IMR-90 (cell line): Measurements from ENCODE around the gene HLA-E. TPM values are rescaled to one million over a fixed set of nuclear protein-coding genes. Genes with fewer than 3 reads are reported as not detected.

ENCODE experiments used
- ATAC-seq: fragments of 200-7000 bp; cut with Tn5 transposase; 2 replicates; pipeline ENCODE4 v1.9.1; 2020; ENCODE audit warnings: low read depth, mild to moderate bottlenecking, moderate library complexity
- BruUV-seq: library from RNA; stranded (reverse); fragments of 400-500 nt; replicated peaks from 2 replicates; lab custom pipeline; 2021; lab: Mats Ljungman, UMichigan
- CTCF ChIA-PET: fragments of 300-600 bp; formaldehyde crosslinking; extraction: SDS; loops from one replicate; lab custom pipeline; 2021; ENCODE audit warnings: antibody characterized with exemption; lab: Yijun Ruan, JAX
- POLR2A ChIA-PET: fragments of 300-600 bp; sonication (Branson Sonifier 250); formaldehyde crosslinking; loops from one replicate; lab custom pipeline; 2022; ENCODE audit warnings: antibody characterized with exemption; ENCODE audit not compliant: unreplicated experiment; lab: Charles Lee
- DNase-seq: peaks from one replicate; pipeline ENCODE4 v3.0.0; 2013
- H2AFZ ChIP-seq: replicated peaks from 2 replicates; pipeline ENCODE3; 2013; ENCODE audit warnings: low read length, mild to moderate bottlenecking; ENCODE audit not compliant: poor library complexity
- H2AK5ac ChIP-seq: 2 replicates; pipeline ENCODE4 v1.6.1; 2013; ENCODE audit warnings: low read depth, low read length, inconsistent platforms
- H2AK9ac ChIP-seq: replicated peaks from 2 replicates; pipeline ENCODE3; 2013; ENCODE audit warnings: mild to moderate bottlenecking, low read depth, low read length, moderate library complexity; ENCODE audit not compliant: poor library complexity
- H2BK120ac ChIP-seq: 2 replicates; pipeline ENCODE4 v1.6.1; 2013; ENCODE audit warnings: low read depth, low read length, inconsistent platforms
- H2BK15ac ChIP-seq: 3 replicates; pipeline ENCODE4 v1.6.1; 2013; ENCODE audit warnings: low read depth, low read length, inconsistent platforms
- H2BK20ac ChIP-seq: 2 replicates; pipeline ENCODE4 v1.6.1; 2013; ENCODE audit warnings: low read depth, mild to moderate bottlenecking, inconsistent platforms, low read length, moderate library complexity
- H2BK5ac ChIP-seq: 2 replicates; pipeline ENCODE4 v1.6.1; 2013; ENCODE audit warnings: mild to moderate bottlenecking, low read depth, low read length, inconsistent platforms; ENCODE audit not compliant: poor library complexity, severe bottlenecking
- H3K14ac ChIP-seq: replicated peaks from 2 replicates; pipeline ENCODE4 v1.6.1; 2013; ENCODE audit warnings: low read depth, low read length, inconsistent platforms
- H3K18ac ChIP-seq: 2 replicates; pipeline ENCODE4 v1.6.1; 2013; ENCODE audit warnings: low read depth, low read length, control low read depth
- H3K23ac ChIP-seq: 2 replicates; pipeline ENCODE4 v1.6.1; 2013; ENCODE audit warnings: low read depth, low read length, inconsistent platforms
- H3K27ac ChIP-seq: 2 replicates; pipeline ENCODE4 v1.5.1; 2013; ENCODE audit warnings: mild to moderate bottlenecking, control low read depth, low read length; ENCODE audit not compliant: insufficient read depth
- H3K27me3 ChIP-seq: 2 replicates; pipeline ENCODE4 v1.6.1; 2013; ENCODE audit warnings: low read length; ENCODE audit not compliant: control insufficient read depth, insufficient read depth
- H3K36me3 ChIP-seq: 2 replicates; pipeline ENCODE4 v1.6.1; 2013; ENCODE audit warnings: low read length, mixed read lengths; ENCODE audit not compliant: control insufficient read depth, insufficient read depth
- H3K4ac ChIP-seq: 2 replicates; pipeline ENCODE4 v1.6.1; 2013; ENCODE audit warnings: low read depth, low read length, inconsistent platforms
- H3K4me1 ChIP-seq: 2 replicates; pipeline ENCODE4 v1.6.1; 2013; ENCODE audit warnings: low read length, mixed read lengths; ENCODE audit not compliant: control insufficient read depth, insufficient read depth
- H3K4me2 ChIP-seq: 2 replicates; pipeline ENCODE4 v1.6.1; 2013; ENCODE audit warnings: low read depth, mild to moderate bottlenecking, control low read depth, low read length, moderate library complexity
- H3K4me3 ChIP-seq: 2 replicates; pipeline ENCODE4 v1.5.1; 2013; ENCODE audit warnings: low read depth, mild to moderate bottlenecking, control low read depth, low read length, moderate library complexity; ENCODE audit not compliant: insufficient read depth
- H3K56ac ChIP-seq: 2 replicates; pipeline ENCODE4 v1.6.1; 2013; ENCODE audit warnings: low read length, inconsistent platforms; ENCODE audit not compliant: insufficient read depth; ENCODE audit errors: extremely low read depth
- H3K79me1 ChIP-seq, 2 experiments: 2 replicates each; pipeline ENCODE4 v1.6.1; 2013; ENCODE audit warnings: low read length in 2 of 2, inconsistent platforms in 1 of 2, low read depth in 1 of 2
- H3K9ac ChIP-seq: 2 replicates; pipeline ENCODE4 v1.6.1; 2013; ENCODE audit warnings: low read depth, low read length, control low read depth
- H3K9me1 ChIP-seq: 2 replicates; pipeline ENCODE4 v1.6.1; 2013; ENCODE audit warnings: low read length, inconsistent platforms; ENCODE audit not compliant: insufficient read depth
- H3K9me3 ChIP-seq: 2 replicates; pipeline ENCODE4 v1.6.1; 2013; ENCODE audit warnings: low read length; ENCODE audit not compliant: control insufficient read depth, insufficient read depth
- H4K20me1 ChIP-seq: 2 replicates; pipeline ENCODE4 v1.6.1; 2013; ENCODE audit warnings: low read length, inconsistent platforms; ENCODE audit not compliant: insufficient read depth
- H4K5ac ChIP-seq: 2 replicates; pipeline ENCODE4 v1.6.1; 2013; ENCODE audit warnings: mild to moderate bottlenecking, low read depth, low read length, control low read depth
- H4K8ac ChIP-seq, 2 experiments: 2 replicates each; pipeline ENCODE4 v1.6.1; 2013; ENCODE audit warnings: low read depth in 2 of 2, low read length in 2 of 2, control low read depth in 1 of 2, inconsistent platforms in 1 of 2
- H4K91ac ChIP-seq: 2 replicates; pipeline ENCODE4 v1.6.1; 2013; ENCODE audit warnings: low read depth, low read length, inconsistent platforms; ENCODE audit not compliant: insufficient read depth
- BHLHE40 ChIP-seq: fragments of 150-350 bp; IDR thresholded peaks from 2 replicates; pipeline ENCODE4 v1.6.1; 2016; ENCODE audit warnings: mild to moderate bottlenecking, low read depth, low read length
- CEBPB ChIP-seq: IDR thresholded peaks from 2 replicates; pipeline ENCODE4 v1.6.1; 2012; ENCODE audit warnings: low read depth, low read length, improper control_type of control experiment
- CTCF ChIP-seq: conservative IDR thresholded peaks from 2 replicates; pipeline ENCODE4 v1.5.1; 2012; ENCODE audit warnings: mild to moderate bottlenecking, low read depth, low read length, improper control_type of control experiment
- ELK1 ChIP-seq: fragments of 150-350 bp; IDR thresholded peaks from 2 replicates; pipeline ENCODE4 v1.6.1; 2016; ENCODE audit warnings: low read depth, mild to moderate bottlenecking, low read length, moderate library complexity, borderline replicate concordance
- MAFK ChIP-seq: IDR thresholded peaks from 2 replicates; pipeline ENCODE4 v1.6.1; 2012; ENCODE audit warnings: low read depth, low read length, improper control_type of control experiment
- MAZ ChIP-seq: IDR thresholded peaks from 2 replicates; pipeline ENCODE4 v1.6.1; 2012; ENCODE audit warnings: low read depth, mild to moderate bottlenecking, low read length, improper control_type of control experiment, moderate library complexity, borderline replicate concordance
- NFE2L2 ChIP-seq: fragments of 150-350 bp; IDR thresholded peaks from 2 replicates; pipeline ENCODE4 v1.6.1; 2016; ENCODE audit warnings: low read depth, mild to moderate bottlenecking, low read length
- SMC3 ChIP-seq: fragments of 150-350 bp; IDR thresholded peaks from 2 replicates; pipeline ENCODE4 v1.6.1; 2016; ENCODE audit warnings: low read depth, mild to moderate bottlenecking, antibody characterized with exemption, low read length, moderate library complexity
- WGBS, 2 experiments: methylation state at CpG; one replicate each; pipeline versions ENCODE4 v1.1.5 to v1.1.7; 2013; ENCODE audit warnings: missing lambda C conversion rate in 2 of 2; ENCODE audit not compliant: insufficient read length in 1 of 2; ENCODE audit errors: extremely low coverage in 2 of 2; 5-methylcytosine and 5-hydroxymethylcytosine counted together
- dilution Hi-C: fragments of 300-500 bp; cut with HindIII; formaldehyde crosslinking; loops from one replicate; pipeline ENCODE4 v1.14.3; 2018; ENCODE audit warnings: low sequenced_read_pairs; ENCODE audit not compliant: unreplicated experiment
- in situ Hi-C: fragments of 300-500 bp; cut with MboI; formaldehyde crosslinking; loops from 3 replicates; pipeline ENCODE4 v1.14.3; 2019; ENCODE audit warnings: low sequenced_read_pairs, inconsistent platforms, mixed read lengths
- intact Hi-C: fragments of 100-400 bp; cut with micrococcal nuclease; formaldehyde crosslinking; loops from 2 replicates; pipeline ENCODE4 v1.10.0; 2022
- polyA plus RNA-seq, 3 experiments: library from polyadenylated mRNA; depleted of rRNA; stranded (reverse); fragments of >200 nt; gene quantifications; 2 replicates each; pipeline ENCODE4 v1.2.3, GENCODE V29; 2012; ENCODE audit warnings: low replicate concordance in 1 of 3
- total RNA-seq: library from RNA; depleted of rRNA; stranded (reverse); fragments of >200 nt; gene quantifications from 2 replicates; pipeline ENCODE4 v1.2.3, GENCODE V29; 2012

Gene HLA-E
- total and polyA plus RNA-seq, 2 of the 4 experiments (the other 2 are of a cell fraction), result 83.6 to 84.8 TPM

GRCh38 chr6:30487926-30488325, 1.4 kb upstream of the HLA-E start:
- intact Hi-C loops, result no loop called here
- H2BK15ac ChIP-seq, result no peak overlapping the region
- ATAC-seq, result no peak

More at GRCh38 chr6:30487926-30488325, 1.4 kb upstream of the HLA-E start:
- peaks cover 11% of the 10 kb centered on the region for H3K9me1 ChIP-seq
- peaks cover 11% of the 10 kb centered on the region for H3K4me1 ChIP-seq
- H3K9ac ChIP-seq, result no peak overlapping the region
- peaks cover 12 to 32% of the 10 kb centered on the region in 2 experiments; a peak in 3 of 4 replicates for H3K79me1 ChIP-seq
- no peak overlapping the region for H2BK5ac ChIP-seq
- no peak overlapping the region for H3K23ac ChIP-seq
- H4K91ac ChIP-seq, result no peak overlapping the region
- TF ChIP-seq SMC3 (no peak), MAFK (no peak), CTCF (no peak), ELK1 (no peak), CEBPB (no peak), MAZ (no peak), NFE2L2 (no peak), BHLHE40 (no peak)
- no peak overlapping the region for H3K4me3 ChIP-seq
- H3K14ac ChIP-seq, result no peak overlapping the region
- no peak overlapping the region for H3K18ac ChIP-seq
- H3K56ac ChIP-seq, result no peak overlapping the region
- H3K9me3 ChIP-seq, result no peaks in the 10 kb centered on the region
- no peak overlapping the region for H2BK20ac ChIP-seq
- H3K4me2 ChIP-seq, result no peak overlapping the region
- no CpG with 5 or more reads among the region's 9 CpGs for WGBS, 2 experiments
- H2AK5ac ChIP-seq, result no peak overlapping the region
- peaks cover 21% of the 10 kb centered on the region for H4K20me1 ChIP-seq
- POLR2A ChIA-PET, result no interaction called here
- peaks cover 26% of the 10 kb centered on the region for H3K36me3 ChIP-seq
- DNase-seq, result no peak
- no peak overlapping the region for H2BK120ac ChIP-seq
- H2AK9ac ChIP-seq, result no peak overlapping the region
- CTCF ChIA-PET, result interaction anchor here (0.6 kb wide), 1 partner anchor 53 kb away, joined by 4 read pairs; no protein-coding TSS in a partner anchor
- no peak overlapping the region for H2AFZ ChIP-seq
- peaks cover 5% of the 10 kb centered on the region; the same call in 1 of the 2 replicates for H3K27me3 ChIP-seq
- dilution Hi-C loops, result no loop called here
- in situ Hi-C loops, result loop anchor here (25.0 kb wide), 1 partner anchor 599 kb away; no protein-coding TSS in a partner anchor
- H4K5ac ChIP-seq, result no peak overlapping the region
- BruUV-seq, result no TSS peak
- no peak overlapping the region for H4K8ac ChIP-seq
- H3K27ac ChIP-seq, result no peak overlapping the region
- H3K4ac ChIP-seq, result no peak overlapping the region
